H1 (cell line): ENCODE data around the gene FMNL1. TPM values are rescaled to one million over a fixed set of nuclear protein-coding genes. Genes with fewer than 3 reads are reported as not detected.

Experiments used
- CHD7 ChIP-seq: fragments of 300-600 bp; sonication (generic); IDR thresholded peaks from 2 replicates; pipeline ENCODE4 v1.7.1; 2012; ENCODE audit warnings: low read length, moderate library complexity, mild to moderate bottlenecking, inconsistent platforms; ENCODE audit not compliant: insufficient replicate concordance
- EGR1 ChIP-seq: IDR thresholded peaks from 2 replicates; pipeline ENCODE4 v1.6.1; 2011; ENCODE audit warnings: low read depth, low read length, borderline replicate concordance
- polyA plus RNA-seq, 7 experiments: library from polyadenylated mRNA; depleted of rRNA in 3 of 7; stranded (reverse) in 5 of 7; unstranded in 2 of 7; fragments of >200 nt in 5 of 7; fragments of 200-250 nt in 2 of 7; gene quantifications; 1 replicate in 5 of 7; 2 replicates in 1 of 7; 4 replicates in 1 of 7; pipeline versions ENCODE4 v1.2.1 to v1.2.3, GENCODE V29; 2011 to 2013; ENCODE audit warnings: missing spikeins in 2 of 7, mixed read lengths in 2 of 7
- total RNA-seq: library from RNA; stranded (reverse); fragmentation: NEBNext Ultra II Directional; extraction: Animal tissue kit (Norgen Biotek cat#: 25700); gene quantifications from 2 replicates; pipeline ENCODE4 v1.2.1, GENCODE V29; 2021

The FMNL1 gene
- total and polyA plus RNA-seq, 2 of the 8 experiments (the other 6 are each of a cell fraction or from before 2014, with no cell fraction given), result 2.5 to 8.6 TPM

GRCh38 chr17:45232514-45233422 lies 11.1 kb downstream of the FMNL1 start (continued):
- no peak for TF ChIP-seq CHD7
- no peak for TF ChIP-seq EGR1
- TF ChIP-seq, all 59 proteins: peak for 0
